CD4-positive, alpha-beta T cell (primary cell): ENCODE results near the gene CCDC190. TPM values are rescaled to one million over a fixed set of nuclear protein-coding genes. Genes with fewer than 3 reads are reported as not detected.
A peak's percentile ranks its signal among the peaks of the same experiment; 100 is the strongest.

ENCODE experiments used
- ATAC-seq: fragments of 200-7000 bp; cut with Tn5 transposase; one replicate; pipeline ENCODE4 v1.10.0; 2022; ENCODE audit warnings: mild to moderate bottlenecking; ENCODE audit not compliant: poor library complexity
- CTCF ChIA-PET: fragments of 350-600 bp; sonication (Branson Sonifier 250); formaldehyde crosslinking; loops from one replicate; lab custom pipeline; 2021; ENCODE audit warnings: antibody characterized with exemption, inconsistent platforms; lab: Charles Lee
- POLR2A ChIA-PET: fragments of 350-600 bp; sonication (Branson Sonifier 250); formaldehyde crosslinking; loops from one replicate; lab custom pipeline; 2021; ENCODE audit warnings: antibody characterized with exemption, inconsistent platforms; lab: Charles Lee
- DNase-seq, 14 experiments: peaks; one replicate each; pipeline ENCODE4 v3.0.0-alpha.2; 2013 to 2020; ENCODE audit warnings: mixed read lengths in 2 of 14
- H3K27ac ChIP-seq, 2 donors: one replicate each; pipeline versions ENCODE4 v1.5.1 to v1.7.0; 2013; ENCODE audit warnings: low read length in 2 of 2, low read depth in 1 of 2, mild to moderate bottlenecking in 1 of 2
- H3K27me3 ChIP-seq, 2 experiments: 1 replicate in 1 of 2; 2 replicates in 1 of 2; pipeline versions ENCODE4 v1.6.1 to v1.7.0; 2013; ENCODE audit warnings: low read length in 2 of 2, control low read depth in 1 of 2, mild to moderate bottlenecking in 1 of 2, moderate library complexity in 1 of 2; ENCODE audit not compliant: insufficient read depth in 2 of 2, control insufficient read depth in 1 of 2
- H3K36me3 ChIP-seq: one replicate; pipeline ENCODE4 v1.6.1; 2013; ENCODE audit warnings: low read length, control low read depth; ENCODE audit not compliant: insufficient read depth
- H3K4me1 ChIP-seq: one replicate; pipeline ENCODE4 v1.6.1; 2013; ENCODE audit warnings: low read length, control low read depth; ENCODE audit not compliant: insufficient read depth
- H3K4me3 ChIP-seq: one replicate; pipeline ENCODE4 v1.5.1; 2013; ENCODE audit warnings: mild to moderate bottlenecking, low read length, moderate library complexity
- H3K9me3 ChIP-seq, 2 experiments: 1 replicate in 1 of 2; 2 replicates in 1 of 2; pipeline versions ENCODE4 v1.6.1 to v1.7.0; 2013; ENCODE audit warnings: low read length in 2 of 2, mild to moderate bottlenecking in 2 of 2, control low read depth in 1 of 2, moderate library complexity in 1 of 2; ENCODE audit not compliant: control insufficient read depth in 1 of 2, insufficient read depth in 1 of 2
- H3K27ac Mint-ChIP-seq: one replicate; pipeline ENCODE4 v1.8.0; 2020; ENCODE audit warnings: mixed read lengths
- H3K27me3 Mint-ChIP-seq: one replicate; pipeline ENCODE4 v1.8.0; 2021; ENCODE audit warnings: mixed read lengths
- H3K36me3 Mint-ChIP-seq: one replicate; pipeline ENCODE4 v1.8.0; 2021; ENCODE audit warnings: low read depth, mixed read lengths
- H3K4me1 Mint-ChIP-seq: one replicate; pipeline ENCODE4 v1.8.0; 2021; ENCODE audit warnings: low read depth, mixed read lengths
- H3K4me3 Mint-ChIP-seq: one replicate; pipeline ENCODE4 v1.8.0; 2020; ENCODE audit warnings: mild to moderate bottlenecking, mixed read lengths
- H3K9me3 Mint-ChIP-seq: one replicate; pipeline ENCODE4 v1.8.0; 2020; ENCODE audit warnings: mixed read lengths
- CTCF ChIP-seq: fragments of 200-600 bp; IDR thresholded peaks from one replicate; pipeline ENCODE4 v1.8.0; 2022; ENCODE audit warnings: antibody characterized with exemption, mild to moderate bottlenecking
- intact Hi-C, 2 experiments: fragments of 100-400 bp; cut with DNase I in 1 of 2; cut with micrococcal nuclease in 1 of 2; formaldehyde crosslinking; loops; one replicate each; pipeline versions ENCODE4 v1.15.1 to v1.9.0; 2023 to 2025; cut with DNase I, micrococcal nuclease
- total RNA-seq, 174 experiments: library from RNA in 2 of 174; stranded (reverse) in 2 of 174; gene quantifications; one replicate each; pipeline ENCODE4 v1.2.3 and lab custom pipeline; 2021 to 2026

CCDC190 gene
- total RNA-seq, 2 experiments from 2014 or later = not detected

GRCh38 chr1:162893612-162893908, 32.6 kb upstream of the CCDC190 start:
- no peaks in the 10 kb centered on the region for H3K9me3 ChIP-seq
- Mint-ChIP-seq H3K36me3 (no peaks in the 10 kb centered on the region), H3K27ac (no peak overlapping the region), H3K9me3 (no peaks in the 10 kb centered on the region), H3K4me1 (no peaks in the 10 kb centered on the region), H3K4me3 (no peak overlapping the region), H3K27me3 (peaks cover 32% of the 10 kb centered on the region)
- no peaks in the 10 kb centered on the region for H3K36me3 ChIP-seq
- intact Hi-C loops = no loop called here
- TF ChIP-seq CTCF = no peak
- ChIA-PET CTCF (no interaction called here), POLR2A (no interaction called here)
- H3K27ac ChIP-seq = no peak overlapping the region
- no peaks in the 10 kb centered on the region for H3K27me3 ChIP-seq
- no peak for DNase-seq
- H3K4me1 ChIP-seq = no peaks in the 10 kb centered on the region
- ATAC-seq = no peak
- H3K4me3 ChIP-seq = no peak overlapping the region

- H3K36me3 Mint-ChIP-seq = no peaks in the 10 kb centered on the region
- CTCF ChIA-PET = no interaction called here
- no peak for TF ChIP-seq CTCF
- intact Hi-C loops = no loop called here
- Histone ChIP-seq H3K27ac (no peak overlapping the region), H3K4me3 (no peak overlapping the region), H3K9me3 (no peaks in the 10 kb centered on the region), H3K4me1 (no peaks in the 10 kb centered on the region), H3K27me3 (no peaks in the 10 kb centered on the region), H3K36me3 (no peaks in the 10 kb centered on the region)
- no peaks in the 10 kb centered on the region for H3K9me3 Mint-ChIP-seq
- DNase-seq (peak in 2 of 14 experiments; percentile 13 to 16), ATAC-seq (no peak)
- no peak overlapping the region for H3K27ac Mint-ChIP-seq
- peaks cover 32% of the 10 kb centered on the region for H3K27me3 Mint-ChIP-seq
- no peak overlapping the region for H3K4me3 Mint-ChIP-seq
- H3K4me1 Mint-ChIP-seq = no peaks in the 10 kb centered on the region
- POLR2A ChIA-PET = no interaction called here
These were observed 32.1 kb upstream of the CCDC190 start for GRCh38 chr1:162892906-162893611.

- intact Hi-C loops = no loop called here
- no peak overlapping the region for H3K4me3 ChIP-seq
- H3K27me3 ChIP-seq = no peaks in the 10 kb centered on the region
- no peak overlapping the region for H3K27ac Mint-ChIP-seq
- H3K36me3 Mint-ChIP-seq = no peaks in the 10 kb centered on the region
- H3K4me1 Mint-ChIP-seq = no peaks in the 10 kb centered on the region
- ATAC-seq (no peak), DNase-seq (no peak)
- no peak overlapping the region for H3K27ac ChIP-seq
- ChIA-PET CTCF (no interaction called here), POLR2A (no interaction called here)
- no peak overlapping the region for H3K4me3 Mint-ChIP-seq
- no peaks in the 10 kb centered on the region for H3K4me1 ChIP-seq
- H3K9me3 Mint-ChIP-seq = no peaks in the 10 kb centered on the region
- no peaks in the 10 kb centered on the region for H3K36me3 ChIP-seq
- TF ChIP-seq CTCF = no peak
- H3K27me3 Mint-ChIP-seq = peaks cover 32% of the 10 kb centered on the region
- H3K9me3 ChIP-seq = no peaks in the 10 kb centered on the region
These were observed 29.0 kb upstream of the CCDC190 start for GRCh38 chr1:162889989-162890388.
